ENCODE measurements around the gene TMEM145. TPM values are rescaled to one million over a fixed set of nuclear protein-coding genes. Genes with fewer than 3 reads are reported as not detected.

Gene TMEM145
- total and polyA plus RNA-seq, 7 donors = 0.21 to 2.5 (median 0.54) TPM; not detected in 1

DNA sequence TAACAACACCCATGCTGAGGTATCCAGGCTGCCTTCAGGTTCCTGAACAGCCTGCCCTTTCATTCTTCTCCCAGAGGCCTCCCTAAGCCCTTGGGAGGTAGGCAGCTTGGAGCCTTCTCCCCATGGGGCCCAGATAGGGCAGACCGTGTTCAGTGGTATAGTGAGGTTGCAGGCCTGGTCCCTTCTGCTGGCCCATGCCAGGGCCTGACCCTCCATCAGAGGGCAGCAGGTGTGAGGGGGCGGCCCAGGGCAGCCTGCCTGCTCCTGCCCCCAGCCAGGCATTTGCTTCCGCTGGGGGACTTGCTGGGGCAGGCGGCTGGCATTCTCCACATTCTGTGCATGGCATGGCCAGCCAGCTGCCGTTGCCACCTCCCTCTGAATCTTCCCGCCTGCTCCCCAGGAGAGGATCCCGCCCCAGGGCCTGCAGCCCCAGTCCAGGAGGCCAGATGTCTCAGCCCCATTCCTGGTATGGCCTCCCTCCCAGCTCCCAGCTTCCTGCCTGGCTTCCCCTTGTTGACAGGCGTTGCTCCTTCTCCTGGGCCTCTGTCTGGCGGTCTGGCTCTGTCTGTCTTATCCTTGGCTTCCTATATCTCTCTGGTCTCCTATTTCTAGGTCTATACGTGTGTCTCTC, 35.2 kb upstream of the TMEM145 start:
- peaks cover 0 to 34% of the 10 kb centered on the region in 2 donors for H3K36me3 ChIP-seq (ENCODE audit: insufficient read depth in 1 of 2, low read depth in 1 of 2)
- WGBS, 3 donors = 20 to 31% (median 22%) methylated on average over 9 to 10 of the region's 10 CpGs
- no peaks in the 10 kb centered on the region for H3K9me3 ChIP-seq
- TF ChIP-seq, protein P1, sequence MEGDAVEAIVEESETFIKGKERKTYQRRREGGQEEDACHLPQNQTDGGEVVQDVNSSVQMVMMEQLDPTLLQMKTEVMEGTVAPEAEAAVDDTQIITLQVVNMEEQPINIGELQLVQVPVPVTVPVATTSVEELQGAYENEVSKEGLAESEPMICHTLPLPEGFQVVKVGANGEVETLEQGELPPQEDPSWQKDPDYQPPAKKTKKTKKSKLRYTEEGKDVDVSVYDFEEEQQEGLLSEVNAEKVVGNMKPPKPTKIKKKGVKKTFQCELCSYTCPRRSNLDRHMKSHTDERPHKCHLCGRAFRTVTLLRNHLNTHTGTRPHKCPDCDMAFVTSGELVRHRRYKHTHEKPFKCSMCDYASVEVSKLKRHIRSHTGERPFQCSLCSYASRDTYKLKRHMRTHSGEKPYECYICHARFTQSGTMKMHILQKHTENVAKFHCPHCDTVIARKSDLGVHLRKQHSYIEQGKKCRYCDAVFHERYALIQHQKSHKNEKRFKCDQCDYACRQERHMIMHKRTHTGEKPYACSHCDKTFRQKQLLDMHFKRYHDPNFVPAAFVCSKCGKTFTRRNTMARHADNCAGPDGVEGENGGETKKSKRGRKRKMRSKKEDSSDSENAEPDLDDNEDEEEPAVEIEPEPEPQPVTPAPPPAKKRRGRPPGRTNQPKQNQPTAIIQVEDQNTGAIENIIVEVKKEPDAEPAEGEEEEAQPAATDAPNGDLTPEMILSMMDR (IDR thresholded peaks at IDR 0.05) = no peak
- intact Hi-C loops (cut with DNase I) = loop anchor here in 1 of 2 donors (2.0 kb wide), 1 partner anchor 31 kb away; no protein-coding TSS in a partner anchor
- peak overlapping the region; percentile 91 for H3K27ac ChIP-seq
- DNase-seq = peak in 1 of 2 donors; percentile 53
- peak overlapping the region; percentile 77 for H3K4me3 ChIP-seq
- no peaks in the 10 kb centered on the region for H3K27me3 ChIP-seq (ENCODE audit: insufficient read depth in 3 of 3, low read length in 2 of 3)
- H3K4me1 ChIP-seq = peaks cover 71% of the 10 kb centered on the region
- no peak for ATAC-seq

- H3K36me3 ChIP-seq (ENCODE audit: insufficient read depth in 1 of 2, low read depth in 1 of 2) = peaks cover 0 to 28% of the 10 kb centered on the region in 2 donors
- H3K4me1 ChIP-seq = peaks cover 76% of the 10 kb centered on the region
- no peak for ATAC-seq
- H3K9me3 ChIP-seq = no peaks in the 10 kb centered on the region
- no peaks in the 10 kb centered on the region for H3K27me3 ChIP-seq (ENCODE audit: insufficient read depth in 3 of 3, low read length in 2 of 3)
- WGBS, 3 donors = 39 to 40% (median 39%) methylated on average over 5 of the region's 5 CpGs
- intact Hi-C loops (cut with DNase I) = loop anchor here in 1 of 2 donors (2.0 kb wide), 1 partner anchor 32 kb away; no protein-coding TSS in a partner anchor
- peak overlapping the region; percentile 91 for H3K27ac ChIP-seq
- TF ChIP-seq, protein P1 (IDR thresholded peaks at IDR 0.05) = no peak
- H3K4me3 ChIP-seq = peak overlapping the region; percentile 77
- DNase-seq = no peak
Observed at GRCh38 chr19:42278452-42279154, 34.5 kb upstream of the TMEM145 start.

DNA sequence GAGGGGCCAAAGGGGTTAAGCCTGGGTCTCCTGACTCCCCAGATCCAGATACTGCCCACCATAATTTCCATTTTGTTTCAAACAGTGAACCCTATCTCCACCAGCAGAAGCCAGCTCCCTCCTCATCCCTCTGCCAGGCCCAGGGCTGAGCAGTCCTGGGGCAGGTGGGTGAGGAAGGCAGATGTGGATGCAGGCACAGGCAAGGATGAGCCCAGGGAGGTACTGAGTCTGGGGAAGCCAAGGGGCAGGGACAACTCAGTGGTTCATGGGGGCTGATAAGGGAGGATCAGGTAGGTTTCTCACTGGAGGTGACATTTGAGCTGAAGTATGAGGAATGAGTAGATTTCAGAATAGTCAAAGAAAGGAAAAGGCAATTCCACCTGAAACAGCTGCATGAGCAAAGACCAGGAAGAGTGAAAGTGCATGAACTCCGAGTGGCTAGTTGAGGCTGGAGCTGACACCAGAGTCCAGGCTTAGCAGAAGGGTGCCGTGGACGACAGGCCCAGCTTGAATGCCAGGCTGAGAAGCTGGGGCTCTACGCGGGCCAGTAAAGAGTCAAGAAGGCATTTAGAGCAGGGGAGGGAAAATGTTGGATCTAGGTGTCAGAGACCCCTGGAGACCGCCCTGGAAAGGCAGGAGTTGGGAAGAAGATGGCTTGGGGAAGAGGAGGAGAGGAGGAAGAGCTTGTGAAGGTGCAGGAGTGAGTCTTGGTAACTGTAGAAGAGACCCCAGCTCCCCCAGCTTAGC, 33.8 kb upstream of the TMEM145 start:
- Histone ChIP-seq H3K4me3 (peak overlapping the region; percentile 77), H3K27me3 (ENCODE audit: insufficient read depth in 3 of 3, low read length in 2 of 3) (no peaks in the 10 kb centered on the region), H3K4me1 (peaks cover 76% of the 10 kb centered on the region), H3K27ac (peak overlapping the region; percentile 91), H3K9me3 (no peaks in the 10 kb centered on the region), H3K36me3 (ENCODE audit: insufficient read depth in 1 of 2, low read depth in 1 of 2) (peaks cover 0 to 20% of the 10 kb centered on the region in 2 donors)
- WGBS, 3 donors = 10 to 11% (median 11%) methylated on average over 6 of the region's 6 CpGs
- TF ChIP-seq, protein P1 (IDR thresholded peaks at IDR 0.05) = no peak
- DNase-seq (no peak), ATAC-seq (no peak)
- intact Hi-C loops (cut with DNase I) = loop anchor here in 1 of 2 donors (2.0 kb wide), 1 partner anchor 33 kb away; no protein-coding TSS in a partner anchor

- Histone ChIP-seq H3K36me3 (ENCODE audit: insufficient read depth in 1 of 2, low read depth in 1 of 2) (peaks cover 0 to 12% of the 10 kb centered on the region in 2 donors), H3K4me3 (peak overlapping the region; percentile 77), H3K27ac (peak overlapping the region; percentile 91), H3K27me3 (ENCODE audit: insufficient read depth in 3 of 3, low read length in 2 of 3) (no peaks in the 10 kb centered on the region), H3K9me3 (no peaks in the 10 kb centered on the region), H3K4me1 (peaks cover 71% of the 10 kb centered on the region)
- TF ChIP-seq, protein P1 (IDR thresholded peaks at IDR 0.05) = peak; percentile 92
- DNase-seq (peak; percentile 93), ATAC-seq (peak; percentile 58 to 75 (median 64))
- WGBS, 3 donors = 0% methylated on average over 54 to 88 of the region's 89 CpGs
- intact Hi-C loops (cut with DNase I) = loop anchor here in 1 of 2 donors (2.0 kb wide), 1 partner anchor 33 kb away; no protein-coding TSS in a partner anchor
Observed at GRCh38 chr19:42279902-42280814, 33.0 kb upstream of the TMEM145 start.
